Activated T-helper 1 cell treated with anti-CD3 and anti-CD28 coated beads, Interleukin-2, amount 50 U/mL, for 16 hours (primary cell): ENCODE results near the gene TRPT1.

Experiments used
- DNase-seq, 2 donors: peaks; one replicate each; pipeline ENCODE4 v3.0.0-alpha.2; 2020; ENCODE audit warnings: low read depth in 1 of 2, low spot score in 1 of 2

The TRPT1 gene, protein sequence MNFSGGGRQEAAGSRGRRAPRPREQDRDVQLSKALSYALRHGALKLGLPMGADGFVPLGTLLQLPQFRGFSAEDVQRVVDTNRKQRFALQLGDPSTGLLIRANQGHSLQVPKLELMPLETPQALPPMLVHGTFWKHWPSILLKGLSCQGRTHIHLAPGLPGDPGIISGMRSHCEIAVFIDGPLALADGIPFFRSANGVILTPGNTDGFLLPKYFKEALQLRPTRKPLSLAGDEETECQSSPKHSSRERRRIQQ

DNA sequence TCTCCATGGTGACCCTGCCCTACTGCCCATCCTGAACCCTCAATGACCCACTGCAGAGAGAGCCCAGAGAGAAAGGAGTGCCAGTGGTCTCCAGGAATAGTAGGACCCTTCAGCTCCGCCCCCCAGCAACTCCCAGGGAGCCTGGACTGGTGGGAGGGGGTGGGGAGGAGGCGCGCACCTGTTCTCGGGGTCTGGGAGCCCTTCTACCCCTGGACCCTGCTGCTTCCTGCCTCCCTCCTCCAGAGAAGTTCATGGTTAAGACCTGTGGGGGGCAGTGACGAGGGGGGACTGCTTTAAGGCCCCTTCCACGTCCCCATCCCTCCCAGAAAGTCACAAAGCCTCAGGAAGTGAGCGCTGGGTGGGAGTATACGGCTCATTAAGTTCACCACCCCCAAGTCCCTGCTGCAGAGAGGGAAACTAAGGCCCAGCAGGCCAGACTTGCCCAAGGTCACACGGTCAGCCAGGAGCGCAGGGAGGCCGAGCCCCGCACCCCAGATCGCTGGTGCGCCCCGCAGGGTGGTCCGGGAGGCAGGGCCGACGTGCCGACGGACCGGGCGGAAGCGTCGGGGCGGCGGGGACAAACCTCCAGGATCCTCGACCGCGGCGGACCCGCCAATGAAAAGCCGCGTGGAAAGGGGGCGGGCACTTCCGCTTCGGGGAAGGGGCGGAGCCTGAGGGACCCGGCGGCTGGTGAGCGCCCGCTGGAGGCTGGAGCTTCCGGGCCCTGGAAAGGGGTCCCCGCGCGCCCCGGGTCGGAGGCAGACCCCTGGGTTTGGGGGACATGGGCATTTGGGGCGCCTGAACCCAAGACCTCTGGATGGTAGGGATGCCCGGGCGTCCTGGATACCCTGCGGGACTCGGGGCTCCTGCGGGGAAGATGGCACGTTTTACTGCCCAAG is at the start of gene TRPT1, which contains the start of gene NUDT22:
TSS of gene TRPT1 (minus strand) at position 579 of the 899 bp plus-strand sequence. CDS start at position 253, 326 bp downstream.
TSS of gene NUDT22 (plus strand) at position 667 of the 899 bp plus-strand sequence. CDS start 379 bp downstream, outside the sequence.
- DNase-seq = peak; percentile 84 to 90

DNA sequence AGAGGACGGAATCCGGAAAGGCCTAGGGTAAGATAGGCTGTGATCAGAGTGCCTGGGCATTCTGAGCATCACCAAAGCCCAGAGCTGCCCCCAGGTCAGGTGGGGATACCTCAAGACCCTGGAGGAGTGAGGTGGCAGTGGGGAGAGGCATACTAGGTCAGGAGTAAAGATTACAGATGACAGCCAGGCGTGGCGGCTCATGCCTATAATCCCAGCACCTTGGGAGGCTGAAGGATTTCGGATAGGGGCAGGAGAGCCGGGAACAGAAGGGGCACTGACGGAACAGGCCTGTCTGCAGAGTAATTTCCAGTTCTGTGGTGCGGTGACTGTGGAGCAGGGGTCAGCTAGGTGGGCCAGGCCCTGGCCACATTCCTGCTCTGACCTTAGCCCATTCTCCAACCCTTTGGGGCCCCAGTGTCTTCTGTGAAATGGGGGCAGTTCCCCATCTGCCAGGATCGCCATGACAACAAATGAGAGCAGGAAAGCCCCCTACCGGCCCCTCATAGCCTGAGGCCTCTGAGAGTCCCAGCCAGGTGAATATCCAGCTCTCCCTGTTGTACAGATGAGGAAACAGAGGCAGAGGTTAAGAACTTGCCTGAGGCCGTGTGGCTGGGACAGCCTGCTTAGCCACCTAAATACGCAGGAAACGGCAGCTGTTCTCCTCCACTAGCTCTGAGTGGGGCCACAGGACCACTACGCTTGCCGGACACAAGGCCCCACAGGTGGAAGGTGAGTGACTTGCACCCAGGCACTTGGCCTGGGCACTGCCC is 49.2 kb upstream of the TRPT1 start:
- no peak for DNase-seq

DNA sequence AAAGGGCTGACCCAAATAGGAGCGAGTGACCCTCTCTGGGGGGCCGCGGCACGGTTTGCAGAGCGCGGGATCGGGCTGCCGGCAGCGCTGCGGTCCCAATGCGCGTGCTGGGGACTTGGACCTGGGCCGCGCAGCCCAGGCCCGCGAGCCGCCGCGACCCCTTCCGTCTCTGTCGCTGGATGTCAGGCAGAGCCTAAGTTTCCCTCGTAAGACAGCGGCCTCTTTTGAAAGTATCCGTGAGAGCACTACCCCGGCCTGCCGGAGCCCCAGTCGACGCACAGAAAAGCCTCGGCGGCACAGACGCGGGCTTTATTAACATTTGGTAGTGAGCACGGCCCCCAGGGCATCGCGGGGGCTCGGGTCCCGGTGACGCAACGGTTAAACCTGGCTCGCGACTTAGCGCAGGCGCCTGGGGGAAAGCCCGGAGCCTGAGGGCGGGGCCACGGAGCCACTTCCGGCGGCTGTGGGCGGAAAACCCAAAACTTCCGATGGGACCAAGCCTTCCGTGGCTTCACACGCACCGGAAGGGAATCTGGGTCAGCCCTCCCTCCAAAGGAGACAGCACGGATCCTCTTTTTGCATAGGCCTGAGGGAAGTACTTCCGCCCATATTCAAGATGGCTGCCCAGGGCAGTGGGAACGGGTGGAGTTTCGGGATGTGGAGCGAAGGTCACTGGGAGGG is 43.7 kb upstream of the TRPT1 start:
- peak; percentile 95 to 97 for DNase-seq

GRCh38 chr11:64268893-64269539 is 43.0 kb upstream of the TRPT1 start:
- DNase-seq = no peak

DNA sequence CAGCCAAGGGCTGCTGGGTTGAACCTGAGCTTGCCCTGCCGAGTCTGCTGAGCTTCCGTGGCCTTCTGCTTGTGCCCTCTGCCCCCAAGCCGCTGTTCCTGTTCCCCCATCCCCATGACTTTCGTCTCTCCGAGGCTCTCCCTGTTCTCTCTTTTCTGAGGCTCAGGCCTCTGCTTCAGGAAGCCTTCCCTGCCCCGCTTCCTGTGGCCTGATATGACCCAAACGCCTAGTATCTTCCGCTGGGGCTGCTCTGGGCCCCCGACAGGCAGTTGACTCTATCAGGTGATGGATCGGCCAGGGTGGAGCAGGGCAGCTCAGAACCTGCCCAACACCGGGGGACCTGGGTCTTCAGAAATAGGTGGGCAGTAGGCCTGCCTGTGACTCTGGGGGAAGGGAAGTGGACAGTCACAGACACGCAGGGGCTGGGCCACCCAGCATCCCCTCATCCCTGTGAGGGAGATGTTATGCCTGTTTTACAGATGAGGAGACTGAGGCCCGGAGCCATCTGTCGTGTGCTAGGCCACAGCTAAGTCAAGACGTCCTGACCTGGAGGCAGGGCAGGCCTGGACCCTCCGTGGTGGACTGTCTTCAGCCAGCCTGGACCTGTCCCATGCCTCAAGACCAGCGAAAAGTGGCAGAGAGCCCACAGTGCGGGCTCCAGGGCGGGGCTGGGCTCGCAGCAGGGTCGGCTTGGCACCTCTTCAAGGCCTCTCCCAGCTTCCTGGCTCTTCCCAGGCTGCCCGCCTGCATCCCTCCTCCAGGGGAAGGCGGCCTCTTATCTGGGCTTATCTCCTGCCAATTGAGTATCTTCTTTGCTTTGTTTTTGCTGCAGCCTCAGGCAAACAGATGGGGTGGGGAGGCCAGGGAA is 42.3 kb upstream of the TRPT1 start:
- DNase-seq = no peak

- no peak for DNase-seq
Measured at GRCh38 chr11:64267207-64267945, 41.4 kb upstream of the TRPT1 start.

GRCh38 chr11:64266339-64266738 is 40.4 kb upstream of the TRPT1 start:
- DNase-seq = no peak

- DNase-seq = no peak
Measured at GRCh38 chr11:64265176-64266160, 39.5 kb upstream of the TRPT1 start.

GRCh38 chr11:64264371-64264852 is 38.4 kb upstream of the TRPT1 start:
- DNase-seq = no peak

- no peak for DNase-seq
Measured at GRCh38 chr11:64263947-64264317, 37.9 kb upstream of the TRPT1 start.

DNA sequence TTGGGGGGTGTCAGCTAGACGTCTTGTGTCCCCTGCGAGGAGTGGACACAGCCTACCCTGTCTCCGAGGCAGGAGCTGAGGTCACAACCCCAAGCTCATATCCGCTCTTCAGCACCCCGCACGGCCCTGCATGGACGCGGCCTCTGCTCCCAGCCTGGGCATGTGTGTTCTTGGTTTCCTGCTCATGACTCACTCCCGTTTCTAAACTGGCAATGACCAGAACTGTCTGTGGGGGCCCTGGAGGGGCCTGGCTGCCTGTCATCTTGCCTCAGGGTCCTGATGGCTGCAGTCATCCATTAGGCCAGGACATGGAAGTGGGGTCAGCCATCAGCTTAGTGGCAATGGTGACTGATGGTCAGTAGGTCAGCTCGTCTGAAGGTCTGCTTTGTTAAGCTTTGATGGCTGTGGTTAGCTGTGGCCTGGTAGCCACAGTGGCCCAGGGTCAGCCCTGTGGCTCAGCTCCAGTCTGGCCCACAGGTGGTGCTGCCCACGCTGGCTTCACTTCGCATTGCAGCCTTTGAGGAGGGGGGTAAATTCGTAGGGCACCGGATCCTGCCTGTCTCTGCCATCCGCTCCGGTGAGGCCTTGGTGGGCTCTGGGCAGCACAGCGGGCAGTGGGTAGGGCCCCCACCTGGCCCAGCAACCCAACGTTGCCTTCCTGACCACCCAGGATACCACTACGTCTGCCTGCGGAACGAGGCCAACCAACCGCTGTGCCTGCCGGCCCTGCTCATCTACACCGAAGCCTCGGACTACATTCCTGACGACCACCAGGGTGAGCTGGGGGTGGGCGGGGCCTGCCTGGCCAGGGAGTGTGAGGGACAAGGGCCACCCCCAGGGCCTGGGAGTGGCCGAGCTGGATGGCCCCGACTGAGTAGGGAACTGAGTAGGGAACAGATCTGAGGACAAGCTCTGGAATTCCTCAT is 37.3 kb upstream of the TRPT1 start:
- DNase-seq = no peak

- DNase-seq = no peak
Measured at GRCh38 chr11:64262271-64263002, 36.5 kb upstream of the TRPT1 start.

GRCh38 chr11:64261556-64262080 is 35.6 kb upstream of the TRPT1 start:
- no peak for DNase-seq

DNA sequence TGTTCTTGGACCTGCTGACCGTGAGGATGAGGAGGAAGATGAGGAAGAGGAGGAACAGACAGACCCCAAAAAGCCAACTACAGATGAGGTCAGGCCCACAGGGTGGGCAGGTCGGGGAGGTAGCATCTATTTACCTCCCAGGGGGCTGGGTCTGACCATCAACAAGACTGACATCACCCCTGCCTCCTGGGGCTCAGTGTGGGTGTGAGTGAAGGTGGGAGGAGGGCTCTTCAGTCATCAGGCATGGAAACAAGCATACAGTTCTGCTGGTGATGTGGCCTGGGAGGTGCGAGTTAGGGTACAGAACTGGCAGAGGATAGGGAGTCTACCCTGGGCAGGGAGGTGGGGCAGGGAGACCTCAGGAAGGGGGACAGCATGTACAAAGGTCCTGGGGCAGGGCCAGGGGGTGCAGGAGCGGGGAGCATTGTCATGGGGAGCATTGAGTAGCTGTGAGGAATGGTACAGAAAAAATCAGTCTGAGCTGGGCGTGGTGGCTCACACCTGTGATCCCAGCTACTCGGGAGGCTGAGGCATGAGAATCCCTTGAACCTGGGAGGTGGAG is 34.2 kb upstream of the TRPT1 start:
- DNase-seq = no peak

DNA sequence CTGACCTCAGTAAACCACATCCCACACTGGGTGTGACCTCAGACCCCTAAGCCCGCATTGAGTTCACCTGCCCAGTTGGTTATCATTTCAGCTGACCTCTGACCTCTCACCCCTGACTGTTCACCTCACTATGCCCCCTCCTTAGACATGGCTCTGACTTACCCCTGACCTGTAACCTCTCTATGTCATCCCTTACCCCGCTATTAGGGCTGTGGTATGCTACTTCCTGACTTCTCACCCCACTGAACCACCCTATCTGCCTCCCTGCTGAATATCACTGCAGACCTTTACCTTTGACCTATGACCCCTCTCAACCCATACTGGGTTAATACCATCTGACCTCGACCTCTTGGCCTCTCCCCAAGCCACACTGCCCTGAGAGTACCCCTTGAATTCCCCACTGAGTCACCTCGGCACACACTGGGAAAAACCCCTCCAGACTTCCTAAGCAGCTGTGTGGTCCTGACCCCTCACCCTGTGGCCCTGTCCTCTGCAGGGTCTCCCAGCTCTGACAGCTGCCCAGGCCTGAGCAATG is 33.6 kb upstream of the TRPT1 start:
- no peak for DNase-seq
